PC-9 (cell line): Measurements from ENCODE around the gene TENM4. TPM values are rescaled to one million over a fixed set of nuclear protein-coding genes. Genes with fewer than 3 reads are reported as not detected.

ENCODE experiments used
- BruUV-seq: library from RNA; stranded (reverse); fragments of 400-500 nt; replicated peaks from 2 replicates; lab custom pipeline; 2021; lab: Mats Ljungman, UMichigan
- CTCF ChIA-PET: fragments of 300-600 bp; sonication (Branson Sonifier 250); formaldehyde crosslinking; loops from one replicate; lab custom pipeline; 2022; ENCODE audit warnings: antibody characterized with exemption; lab: Charles Lee
- POLR2A ChIA-PET: fragments of 300-600 bp; sonication (Branson Sonifier 250); formaldehyde crosslinking; loops from one replicate; lab custom pipeline; 2022; ENCODE audit warnings: antibody characterized with exemption; ENCODE audit not compliant: unreplicated experiment; lab: Charles Lee
- DNase-seq, 2 experiments: peaks; one replicate each; pipeline versions ENCODE4 v3.0.0 to v3.0.0-alpha.2; 2015 to 2022; ENCODE audit warnings: mixed read lengths in 1 of 2
- H2AFZ ChIP-seq: fragments of 200-600 bp; sonication (generic); 2 replicates; pipeline ENCODE4 v1.8.1; 2017; ENCODE audit warnings: antibody characterized with exemption
- H3F3A ChIP-seq: fragments of 200-600 bp; sonication (generic); 2 replicates; pipeline ENCODE4 v1.8.1; 2017; ENCODE audit warnings: antibody characterized with exemption, mild to moderate bottlenecking, low read depth; ENCODE audit not compliant: insufficient read depth
- H3K27ac ChIP-seq: fragments of 200-600 bp; sonication (generic); 2 replicates; pipeline ENCODE4 v1.6.1; 2016; ENCODE audit warnings: mixed run types
- H3K27me3 ChIP-seq: fragments of 200-600 bp; sonication (generic); 2 replicates; pipeline ENCODE4 v1.6.1; 2016; ENCODE audit warnings: low read depth, mixed run types; ENCODE audit not compliant: insufficient read depth
- H3K36me3 ChIP-seq: fragments of 200-600 bp; sonication (generic); 2 replicates; pipeline ENCODE4 v1.6.1; 2016; ENCODE audit warnings: low read depth, mixed run types
- H3K4me1 ChIP-seq: fragments of 200-600 bp; sonication (generic); replicated peaks from 2 replicates; pipeline ENCODE4 v1.6.1; 2016; ENCODE audit warnings: mixed run types; ENCODE audit not compliant: insufficient read depth
- H3K4me2 ChIP-seq: fragments of 200-600 bp; sonication (generic); 2 replicates; pipeline ENCODE4 v1.6.1; 2017; ENCODE audit warnings: mixed run types
- H3K4me3 ChIP-seq: fragments of 200-600 bp; sonication (generic); 2 replicates; pipeline ENCODE4 v1.6.1; 2016; ENCODE audit warnings: mixed run types
- H3K79me2 ChIP-seq: fragments of 200-600 bp; sonication (generic); 2 replicates; pipeline ENCODE4 v1.6.1; 2017; ENCODE audit warnings: low read depth, mixed run types
- H3K9me2 ChIP-seq: fragments of 200-600 bp; sonication (generic); 2 replicates; pipeline ENCODE4 v1.8.1; 2017; ENCODE audit warnings: mild to moderate bottlenecking; ENCODE audit not compliant: insufficient read depth
- H3K9me3 ChIP-seq: fragments of 200-600 bp; sonication (generic); 2 replicates; pipeline ENCODE4 v1.8.1; 2016; ENCODE audit warnings: low read depth; ENCODE audit not compliant: insufficient read depth
- H4K20me1 ChIP-seq: fragments of 200-600 bp; sonication (generic); 2 replicates; pipeline ENCODE4 v1.8.1; 2017; ENCODE audit not compliant: insufficient read depth
- CTCF ChIP-seq: fragments of 200-600 bp; sonication (generic); conservative IDR thresholded peaks from 2 replicates; pipeline ENCODE4 v1.6.1; 2017; ENCODE audit warnings: mixed run types, antibody characterized with exemption, mild to moderate bottlenecking, moderate library complexity
- EZH2 ChIP-seq: fragments of 200-600 bp; sonication (generic); IDR thresholded peaks from 2 replicates; pipeline ENCODE4 v1.8.0; 2017; ENCODE audit warnings: antibody characterized with exemption, low read depth
- intact Hi-C: fragments of 100-400 bp; cut with micrococcal nuclease; formaldehyde crosslinking; loops from one replicate; pipeline ENCODE4 v1.10.0; 2022; ENCODE audit not compliant: unreplicated experiment
- total RNA-seq: library from RNA; stranded (reverse); gene quantifications from 2 replicates; pipeline ENCODE4 v1.2.3, GENCODE V29; 2021

The TENM4 gene
- total RNA-seq, 1 experiment from 2014 or later, result not detected

DNA sequence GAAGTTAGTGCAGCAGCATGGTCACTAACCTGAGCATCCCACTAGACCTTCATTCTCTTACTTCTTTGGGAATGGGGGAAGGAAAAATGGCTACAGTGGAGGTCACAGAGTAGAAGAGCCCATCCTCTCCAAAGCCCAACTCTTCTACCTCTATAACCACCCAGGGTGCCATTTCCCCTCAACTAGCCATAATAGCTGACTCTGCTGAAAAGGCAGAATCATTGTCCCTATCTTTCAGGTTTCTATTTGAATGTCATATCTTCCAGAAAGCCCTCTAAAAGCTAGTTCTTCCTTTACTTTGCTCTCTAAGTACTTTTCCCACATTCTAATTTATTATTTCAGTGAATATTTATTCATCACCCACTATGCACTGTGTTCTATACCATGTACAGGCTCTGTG lies 421.6 kb downstream of the TENM4 start:
- Histone ChIP-seq H3K4me2 (no peak overlapping the region), H2AFZ (no peak overlapping the region), H3K27me3 (0 out of 2 replicates have a peak, but pooled peaks cover 3% of the 10 kb centered on the region), H3K36me3 (no peaks in the 10 kb centered on the region), H3K4me1 (no peaks in the 10 kb centered on the region), H3K4me3 (no peak overlapping the region), H3K79me2 (no peaks in the 10 kb centered on the region), H3K9me3 (no peaks in the 10 kb centered on the region), H3K9me2 (no peaks in the 10 kb centered on the region), H3K27ac (no peak overlapping the region), H3F3A (no peaks in the 10 kb centered on the region), H4K20me1 (no peaks in the 10 kb centered on the region)
- no peak for DNase-seq
- POLR2A ChIA-PET, result no interaction called here
- CTCF ChIA-PET, result no interaction called here
- no TSS peak for BruUV-seq
- intact Hi-C loops, result no loop called here
- TF ChIP-seq EZH2 (no peak), CTCF (no peak)

GRCh38 chr11:79018371-79018849 lies 422.4 kb downstream of the TENM4 start:
- no peak for DNase-seq

DNA sequence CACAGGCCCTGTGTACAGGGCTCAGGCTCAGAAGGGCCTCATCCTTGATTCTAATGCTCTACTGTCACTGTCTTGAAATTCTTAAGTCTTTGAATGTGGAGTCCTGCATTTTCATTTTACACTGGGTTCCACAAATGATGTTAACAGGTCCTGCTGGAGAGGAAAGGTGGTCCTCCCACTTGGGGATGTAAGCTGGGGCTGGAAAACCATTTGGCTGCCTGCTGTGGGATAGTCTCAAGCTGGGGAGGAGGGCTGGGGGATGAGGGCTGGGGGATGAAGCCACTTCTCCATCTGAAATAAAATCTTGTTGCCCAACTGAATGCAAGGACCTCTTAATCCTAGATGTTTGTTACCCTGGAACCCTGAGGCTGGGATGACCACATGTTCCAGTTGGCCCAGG lies 423.0 kb downstream of the TENM4 start:
- Histone ChIP-seq H3K4me1 (no peaks in the 10 kb centered on the region), H3K4me3 (no peak overlapping the region), H4K20me1 (no peaks in the 10 kb centered on the region), H2AFZ (no peak overlapping the region), H3K27me3 (peaks cover 8% of the 10 kb centered on the region; the same call in 1 of the 2 replicates), H3F3A (no peaks in the 10 kb centered on the region), H3K79me2 (no peaks in the 10 kb centered on the region), H3K27ac (no peak overlapping the region), H3K9me3 (no peaks in the 10 kb centered on the region), H3K36me3 (no peaks in the 10 kb centered on the region), H3K9me2 (no peaks in the 10 kb centered on the region), H3K4me2 (no peak overlapping the region)
- no peak for TF ChIP-seq CTCF
- BruUV-seq, result no TSS peak
- intact Hi-C loops, result no loop called here
- ChIA-PET POLR2A (no interaction called here), CTCF (no interaction called here)
- no peak for DNase-seq

More at GRCh38 chr11:79018371-79018849, 422.4 kb downstream of the TENM4 start:
- no peaks in the 10 kb centered on the region for H3F3A ChIP-seq
- H2AFZ ChIP-seq, result no peak overlapping the region
- H3K27me3 ChIP-seq, result peaks cover 2% of the 10 kb centered on the region; the same call in 1 of the 2 replicates
- no peaks in the 10 kb centered on the region for H3K4me1 ChIP-seq
- BruUV-seq, result no TSS peak
- no peak overlapping the region for H3K4me2 ChIP-seq
- no peaks in the 10 kb centered on the region for H4K20me1 ChIP-seq
- ChIA-PET CTCF (no interaction called here), POLR2A (no interaction called here)
- H3K9me2 ChIP-seq, result no peaks in the 10 kb centered on the region
- intact Hi-C loops, result no loop called here
- H3K27ac ChIP-seq, result no peak overlapping the region
- no peaks in the 10 kb centered on the region for H3K9me3 ChIP-seq
- H3K4me3 ChIP-seq, result no peak overlapping the region
- TF ChIP-seq EZH2, result no peak
- H3K36me3 ChIP-seq, result no peaks in the 10 kb centered on the region
- no peaks in the 10 kb centered on the region for H3K79me2 ChIP-seq

DNA sequence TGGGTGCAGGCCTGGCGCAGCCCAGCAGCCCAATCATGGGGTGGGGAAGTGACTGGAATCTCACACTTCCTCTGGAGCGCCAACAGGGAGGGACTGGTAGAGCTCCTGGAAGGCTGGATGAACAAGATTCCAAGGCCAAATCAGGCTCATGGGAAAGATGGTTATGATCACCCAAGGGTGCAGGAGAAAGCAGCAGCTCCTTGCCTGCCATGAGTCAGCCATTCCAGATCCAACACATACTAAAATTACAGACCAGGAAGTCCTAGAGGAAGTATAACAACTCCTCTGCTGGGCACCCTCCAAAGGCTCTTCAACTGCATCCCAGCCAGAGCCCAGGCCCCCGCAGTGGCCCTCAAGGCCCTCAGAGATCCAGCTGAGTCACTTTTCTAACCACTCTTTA lies 427.3 kb downstream of the TENM4 start:
- H3K4me1 ChIP-seq, result no peaks in the 10 kb centered on the region
- no peak overlapping the region for H2AFZ ChIP-seq
- no peaks in the 10 kb centered on the region for H3K36me3 ChIP-seq
- intact Hi-C loops, result no loop called here
- H3K79me2 ChIP-seq, result no peaks in the 10 kb centered on the region
- H4K20me1 ChIP-seq, result no peaks in the 10 kb centered on the region
- H3K9me2 ChIP-seq, result no peaks in the 10 kb centered on the region
- no peak overlapping the region for H3K4me3 ChIP-seq
- no peak overlapping the region for H3K27ac ChIP-seq
- no peaks in the 10 kb centered on the region for H3K9me3 ChIP-seq
- ChIA-PET CTCF (no interaction called here), POLR2A (no interaction called here)
- H3K27me3 ChIP-seq, result peaks cover 30% of the 10 kb centered on the region; the same call in 1 of the 2 replicates
- no peak for DNase-seq
- TF ChIP-seq CTCF (no peak), EZH2 (no peak)
- H3K4me2 ChIP-seq, result no peak overlapping the region
- no peaks in the 10 kb centered on the region for H3F3A ChIP-seq
- BruUV-seq, result no TSS peak
